Skin epidermis (tissue), 12 donors: ENCODE measurements around the gene FXYD5.

Experiments used
- H3K27ac ChIP-seq, 21 experiments: fragments of 200-600 bp; sonication (generic) in 11 of 21; one replicate each; pipeline ENCODE4 v1.5.0; 2020; ENCODE audit warnings: mild to moderate bottlenecking in 3 of 21, inconsistent platforms in 2 of 21, moderate library complexity in 2 of 21
- H3K4me3 ChIP-seq, 7 experiments: fragments of 200-600 bp; sonication (generic) in 2 of 7; one replicate each; pipeline ENCODE4 v1.5.0; 2020; ENCODE audit warnings: inconsistent platforms in 2 of 7, mild to moderate bottlenecking in 2 of 7, moderate library complexity in 1 of 7

Gene FXYD5

GRCh38 chr19:35154525-35155406, at the start of gene FXYD5:
FXYD5 (plus strand) TSS chr19:35154735; CDS start chr19:35155551, 816 bp downstream.
- Histone ChIP-seq H3K27ac (peak within 1 kb of the TSS; percentile 47 to 97 (median 87)), H3K4me3 (peak within 1 kb of the TSS; percentile 51 to 75 (median 67))

GRCh38 chr19:35105047-35105410, 49.5 kb upstream of the FXYD5 start:
- Histone ChIP-seq H3K27ac (no peak overlapping the region), H3K4me3 (no peak overlapping the region)

GRCh38 chr19:35105411-35106290, 48.9 kb upstream of the FXYD5 start:
- Histone ChIP-seq H3K4me3 (no peak overlapping the region), H3K27ac (peak overlapping the region in 6 of 21 experiments; percentile 10 to 78 (median 66))

GRCh38 chr19:35106291-35106583, 48.3 kb upstream of the FXYD5 start:
- no peak overlapping the region for H3K4me3 ChIP-seq
- peak overlapping the region in 7 of 21 experiments; percentile 10 to 78 (median 64) for H3K27ac ChIP-seq

GRCh38 chr19:35106898-35107541, 47.5 kb upstream of the FXYD5 start:
- Histone ChIP-seq H3K27ac (peak overlapping the region in 13 of 21 experiments; percentile 7 to 78 (median 45)), H3K4me3 (no peak overlapping the region)

GRCh38 chr19:35107545-35107944, 47.0 kb upstream of the FXYD5 start:
- H3K27ac ChIP-seq, result peak overlapping the region in 12 of 21 experiments; percentile 10 to 80 (median 49)

GRCh38 chr19:35108730-35109129, 45.8 kb upstream of the FXYD5 start:
- H3K27ac ChIP-seq, result peak overlapping the region in 11 of 21 experiments; percentile 33 to 71 (median 49)

More at GRCh38 chr19:35107545-35107944, 47.0 kb upstream of the FXYD5 start:
- no peak overlapping the region for H3K4me3 ChIP-seq

GRCh38 chr19:35109395-35110112, 45.0 kb upstream of the FXYD5 start:
- peak overlapping the region in 14 of 21 experiments; percentile 29 to 71 (median 48) for H3K27ac ChIP-seq

More at GRCh38 chr19:35108730-35109129, 45.8 kb upstream of the FXYD5 start:
- H3K4me3 ChIP-seq, result no peak overlapping the region

GRCh38 chr19:35110974-35111373, 43.6 kb upstream of the FXYD5 start:
- Histone ChIP-seq H3K4me3 (no peak overlapping the region), H3K27ac (peak overlapping the region in 8 of 21 experiments; percentile 1 to 68 (median 29))

More at GRCh38 chr19:35109395-35110112, 45.0 kb upstream of the FXYD5 start:
- H3K4me3 ChIP-seq, result no peak overlapping the region

GRCh38 chr19:35112995-35113688, 41.4 kb upstream of the FXYD5 start:
- Histone ChIP-seq H3K27ac (peak overlapping the region in 5 of 21 experiments; percentile 3 to 80 (median 24)), H3K4me3 (no peak overlapping the region)

GRCh38 chr19:35114353-35115176, 40.0 kb upstream of the FXYD5 start:
- Histone ChIP-seq H3K27ac (peak overlapping the region; percentile 40 to 88 (median 81)), H3K4me3 (peak overlapping the region in 6 of 7 experiments; percentile 36 to 58 (median 41))

- H3K4me3 ChIP-seq, result peak within 1 kb of the TSS; percentile 32 to 58 (median 40)
- H3K27ac ChIP-seq, result peak within 1 kb of the TSS; percentile 62 to 88 (median 81)
Measured at GRCh38 chr19:35115177-35115951, 39.2 kb upstream of the FXYD5 start, which contains the start of gene FXYD3. FXYD3 (plus strand) TSS chr19:35115823; CDS start chr19:35119377, 3,554 bp downstream.

- Histone ChIP-seq H3K4me3 (peak overlapping the region; percentile 32 to 58 (median 40)), H3K27ac (peak overlapping the region; percentile 62 to 88 (median 81))
Measured at GRCh38 chr19:35116072-35116801, 38.3 kb upstream of the FXYD5 start.

GRCh38 chr19:35117116-35117515, 37.4 kb upstream of the FXYD5 start:
- Histone ChIP-seq H3K27ac (peak overlapping the region in 20 of 21 experiments; percentile 69 to 88 (median 82)), H3K4me3 (peak overlapping the region; percentile 32 to 58 (median 40))

GRCh38 chr19:35117799-35118198, 36.7 kb upstream of the FXYD5 start:
- Histone ChIP-seq H3K27ac (peak overlapping the region in 15 of 21 experiments; percentile 29 to 88 (median 81)), H3K4me3 (peak overlapping the region; percentile 32 to 58 (median 40))
